Neural cell (in vitro differentiated cells): ENCODE results near the gene UACA.

Experiments used
- CTCF ChIP-seq: fragments of 450-650 bp; IDR thresholded peaks from 2 replicates; pipeline ENCODE4 v1.5.1; 2014; ENCODE audit warnings: antibody characterized with exemption, mild to moderate bottlenecking, moderate library complexity; ENCODE audit not compliant: poor library complexity, severe bottlenecking
- MXI1 ChIP-seq: fragments of 450-650 bp; conservative IDR thresholded peaks from 2 replicates; pipeline ENCODE4 v1.6.1; 2014; ENCODE audit warnings: antibody characterized with exemption, mild to moderate bottlenecking; ENCODE audit not compliant: poor library complexity, severe bottlenecking
- POLR2AphosphoS5 ChIP-seq: IDR thresholded peaks from 2 replicates; pipeline ENCODE4 v1.6.1; 2012
- TAF1 ChIP-seq: IDR thresholded peaks from 2 replicates; pipeline ENCODE4 v1.6.1; 2012; ENCODE audit warnings: low read depth

- TF ChIP-seq CTCF (no peak), POLR2AphosphoS5 (no peak), TAF1 (no peak), MXI1 (no peak)
Observed at GRCh38 chr15:70802629-70803028, 39.3 kb upstream of the UACA start.
